CD4-positive, alpha-beta T cell (primary cell): Measurements from ENCODE around the gene GK2. TPM values are rescaled to one million over a fixed set of nuclear protein-coding genes. Genes with fewer than 3 reads are reported as not detected.

Experiments
- ATAC-seq: fragments of 200-7000 bp; cut with Tn5 transposase; one replicate; pipeline ENCODE4 v1.10.0; 2022; ENCODE audit warnings: mild to moderate bottlenecking; ENCODE audit not compliant: poor library complexity
- CTCF ChIA-PET: fragments of 350-600 bp; sonication (Branson Sonifier 250); formaldehyde crosslinking; loops from one replicate; lab custom pipeline; 2021; ENCODE audit warnings: antibody characterized with exemption, inconsistent platforms; lab: Charles Lee
- POLR2A ChIA-PET: fragments of 350-600 bp; sonication (Branson Sonifier 250); formaldehyde crosslinking; loops from one replicate; lab custom pipeline; 2021; ENCODE audit warnings: antibody characterized with exemption, inconsistent platforms; lab: Charles Lee
- DNase-seq, 14 experiments: peaks; one replicate each; pipeline ENCODE4 v3.0.0-alpha.2; 2013 to 2020; ENCODE audit warnings: mixed read lengths in 2 of 14
- H3K27ac ChIP-seq, 2 donors: one replicate each; pipeline versions ENCODE4 v1.5.1 to v1.7.0; 2013; ENCODE audit warnings: low read length in 2 of 2, low read depth in 1 of 2, mild to moderate bottlenecking in 1 of 2
- H3K27me3 ChIP-seq, 2 experiments: 1 replicate in 1 of 2; 2 replicates in 1 of 2; pipeline versions ENCODE4 v1.6.1 to v1.7.0; 2013; ENCODE audit warnings: low read length in 2 of 2, control low read depth in 1 of 2, mild to moderate bottlenecking in 1 of 2, moderate library complexity in 1 of 2; ENCODE audit not compliant: insufficient read depth in 2 of 2, control insufficient read depth in 1 of 2
- H3K36me3 ChIP-seq: one replicate; pipeline ENCODE4 v1.6.1; 2013; ENCODE audit warnings: low read length, control low read depth; ENCODE audit not compliant: insufficient read depth
- H3K4me1 ChIP-seq: one replicate; pipeline ENCODE4 v1.6.1; 2013; ENCODE audit warnings: low read length, control low read depth; ENCODE audit not compliant: insufficient read depth
- H3K4me3 ChIP-seq: one replicate; pipeline ENCODE4 v1.5.1; 2013; ENCODE audit warnings: mild to moderate bottlenecking, low read length, moderate library complexity
- H3K9me3 ChIP-seq, 2 experiments: 1 replicate in 1 of 2; 2 replicates in 1 of 2; pipeline versions ENCODE4 v1.6.1 to v1.7.0; 2013; ENCODE audit warnings: low read length in 2 of 2, mild to moderate bottlenecking in 2 of 2, control low read depth in 1 of 2, moderate library complexity in 1 of 2; ENCODE audit not compliant: control insufficient read depth in 1 of 2, insufficient read depth in 1 of 2
- H3K27ac Mint-ChIP-seq: one replicate; pipeline ENCODE4 v1.8.0; 2020; ENCODE audit warnings: mixed read lengths
- H3K27me3 Mint-ChIP-seq: one replicate; pipeline ENCODE4 v1.8.0; 2021; ENCODE audit warnings: mixed read lengths
- H3K36me3 Mint-ChIP-seq: one replicate; pipeline ENCODE4 v1.8.0; 2021; ENCODE audit warnings: low read depth, mixed read lengths
- H3K4me1 Mint-ChIP-seq: one replicate; pipeline ENCODE4 v1.8.0; 2021; ENCODE audit warnings: low read depth, mixed read lengths
- H3K4me3 Mint-ChIP-seq: one replicate; pipeline ENCODE4 v1.8.0; 2020; ENCODE audit warnings: mild to moderate bottlenecking, mixed read lengths
- H3K9me3 Mint-ChIP-seq: one replicate; pipeline ENCODE4 v1.8.0; 2020; ENCODE audit warnings: mixed read lengths
- CTCF ChIP-seq: fragments of 200-600 bp; IDR thresholded peaks from one replicate; pipeline ENCODE4 v1.8.0; 2022; ENCODE audit warnings: antibody characterized with exemption, mild to moderate bottlenecking
- intact Hi-C, 2 experiments: fragments of 100-400 bp; cut with DNase I in 1 of 2; cut with micrococcal nuclease in 1 of 2; formaldehyde crosslinking; loops; one replicate each; pipeline versions ENCODE4 v1.15.1 to v1.9.0; 2023 to 2025; cut with DNase I, micrococcal nuclease
- total RNA-seq, 174 experiments: library from RNA in 2 of 174; stranded (reverse) in 2 of 174; gene quantifications; one replicate each; pipeline ENCODE4 v1.2.3 and lab custom pipeline; 2021 to 2026

Gene GK2
- total RNA-seq, 2 experiments from 2014 or later, result not detected

GRCh38 chr4:79399076-79399475, 9.0 kb downstream of the GK2 start:
- H3K36me3 ChIP-seq, result no peaks in the 10 kb centered on the region
- no peak overlapping the region for H3K4me3 ChIP-seq
- Mint-ChIP-seq H3K27me3 (no peaks in the 10 kb centered on the region), H3K4me3 (no peak overlapping the region), H3K27ac (no peak overlapping the region), H3K4me1 (no peaks in the 10 kb centered on the region), H3K9me3 (no peaks in the 10 kb centered on the region), H3K36me3 (no peaks in the 10 kb centered on the region)
- no peaks in the 10 kb centered on the region for H3K9me3 ChIP-seq
- TF ChIP-seq CTCF, result no peak
- H3K4me1 ChIP-seq, result no peaks in the 10 kb centered on the region
- no peaks in the 10 kb centered on the region for H3K27me3 ChIP-seq
- no peak for DNase-seq
- ChIA-PET CTCF (no interaction called here), POLR2A (no interaction called here)
- intact Hi-C loops, result no loop called here
- H3K27ac ChIP-seq, result no peak overlapping the region
- ATAC-seq, result no peak

- ChIA-PET POLR2A (no interaction called here), CTCF (no interaction called here)
- H3K4me3 ChIP-seq, result no peak overlapping the region
- TF ChIP-seq CTCF, result no peak
- H3K4me1 ChIP-seq, result no peaks in the 10 kb centered on the region
- Mint-ChIP-seq H3K27ac (no peak overlapping the region), H3K4me3 (no peak overlapping the region), H3K27me3 (no peaks in the 10 kb centered on the region), H3K36me3 (no peaks in the 10 kb centered on the region), H3K4me1 (no peaks in the 10 kb centered on the region), H3K9me3 (no peaks in the 10 kb centered on the region)
- H3K9me3 ChIP-seq, result no peaks in the 10 kb centered on the region
- no peaks in the 10 kb centered on the region for H3K36me3 ChIP-seq
- DNase-seq, result no peak
- intact Hi-C loops, result no loop called here
- no peak for ATAC-seq
- H3K27me3 ChIP-seq, result no peaks in the 10 kb centered on the region
- no peak overlapping the region for H3K27ac ChIP-seq
Observed at GRCh38 chr4:79397951-79398350, 10.1 kb downstream of the GK2 start.

- Mint-ChIP-seq H3K4me3 (no peak overlapping the region), H3K36me3 (no peaks in the 10 kb centered on the region), H3K4me1 (no peaks in the 10 kb centered on the region), H3K9me3 (no peaks in the 10 kb centered on the region), H3K27me3 (no peaks in the 10 kb centered on the region), H3K27ac (no peak overlapping the region)
- no peak overlapping the region for H3K27ac ChIP-seq
- CTCF ChIA-PET, result no interaction called here
- no peaks in the 10 kb centered on the region for H3K36me3 ChIP-seq
- H3K9me3 ChIP-seq, result no peaks in the 10 kb centered on the region
- ATAC-seq, result no peak
- H3K27me3 ChIP-seq, result no peaks in the 10 kb centered on the region
- POLR2A ChIA-PET, result no interaction called here
- TF ChIP-seq CTCF, result no peak
- H3K4me3 ChIP-seq, result no peak overlapping the region
- intact Hi-C loops, result no loop called here
- DNase-seq, result no peak
- no peaks in the 10 kb centered on the region for H3K4me1 ChIP-seq
Observed at GRCh38 chr4:79396794-79397193, 11.2 kb downstream of the GK2 start.
